WERI-Rb-1 (cell line): ENCODE measurements around the gene TXN.

Source experiments
- DNase-seq: peaks from one replicate; pipeline ENCODE4 v3.0.0-alpha.2; 2020
- H3K27ac ChIP-seq: fragments of 250-450 bp; sonication (Bioruptor Pico); 2 replicates; pipeline ENCODE4 v1.5.1; 2020; ENCODE audit warnings: mild to moderate bottlenecking, moderate library complexity
- H3K27me3 ChIP-seq: fragments of 250-450 bp; sonication (Bioruptor Pico); 2 replicates; pipeline ENCODE4 v1.5.1; 2021; ENCODE audit warnings: mild to moderate bottlenecking, low read depth, moderate library complexity; ENCODE audit not compliant: insufficient read depth, severe bottlenecking
- H3K36me3 ChIP-seq: fragments of 250-450 bp; sonication (Bioruptor Pico); 2 replicates; pipeline ENCODE4 v1.5.1; 2020; ENCODE audit warnings: mild to moderate bottlenecking, moderate library complexity
- H3K4me3 ChIP-seq: 2 replicates; pipeline ENCODE4 v1.5.1; 2011; ENCODE audit warnings: low read depth, mild to moderate bottlenecking, control low read depth, low read length
- H3K9me3 ChIP-seq: fragments of 250-450 bp; sonication (Bioruptor Pico); 2 replicates; pipeline ENCODE4 v1.5.1; 2021; ENCODE audit warnings: mild to moderate bottlenecking, moderate library complexity; ENCODE audit not compliant: severe bottlenecking
- CTCF ChIP-seq: IDR thresholded peaks from 2 replicates; pipeline ENCODE4 v1.5.1; 2011; ENCODE audit warnings: low read depth, mild to moderate bottlenecking, control low read depth, inconsistent platforms, low read length

Gene TXN

GRCh38 chr9:110249603-110250002 is 6.7 kb downstream of the TXN start:
- H3K9me3 ChIP-seq = no peaks in the 10 kb centered on the region
- H3K36me3 ChIP-seq = no peaks in the 10 kb centered on the region; the same call in none of the 2 replicates
- no peak overlapping the region for H3K27ac ChIP-seq
- DNase-seq = no peak
- no peak for TF ChIP-seq CTCF
- H3K4me3 ChIP-seq = no peak overlapping the region
- peaks cover 4% of the 10 kb centered on the region for H3K27me3 ChIP-seq

- H3K27me3 ChIP-seq = no peaks in the 10 kb centered on the region
- no peak overlapping the region for H3K27ac ChIP-seq
- H3K9me3 ChIP-seq = no peaks in the 10 kb centered on the region
- H3K4me3 ChIP-seq = no peak overlapping the region
- no peak for TF ChIP-seq CTCF
- no peak for DNase-seq
- peaks cover 3% of the 10 kb centered on the region for H3K36me3 ChIP-seq
Observed at GRCh38 chr9:110248361-110248760, 7.9 kb downstream of the TXN start.

- no peak for TF ChIP-seq CTCF
- H3K27me3 ChIP-seq = no peaks in the 10 kb centered on the region
- no peaks in the 10 kb centered on the region for H3K9me3 ChIP-seq
- H3K4me3 ChIP-seq = no peak overlapping the region
- no peak overlapping the region for H3K27ac ChIP-seq
- no peak for DNase-seq
- H3K36me3 ChIP-seq = peaks cover 5% of the 10 kb centered on the region
Observed at GRCh38 chr9:110246214-110246613, 10.1 kb downstream of the TXN start.

GRCh38 chr9:110244616-110245015 is 11.7 kb downstream of the TXN start:
- TF ChIP-seq CTCF = no peak
- no peak for DNase-seq
- Histone ChIP-seq H3K9me3 (no peaks in the 10 kb centered on the region), H3K27ac (no peak overlapping the region), H3K27me3 (peaks cover 8% of the 10 kb centered on the region), H3K4me3 (no peak overlapping the region), H3K36me3 (peaks cover 5% of the 10 kb centered on the region)

- no peak overlapping the region for H3K27ac ChIP-seq
- peaks cover 14% of the 10 kb centered on the region for H3K27me3 ChIP-seq
- H3K36me3 ChIP-seq = peaks cover 5% of the 10 kb centered on the region; the same call in 1 of the 2 replicates
- no peak overlapping the region for H3K4me3 ChIP-seq
- no peaks in the 10 kb centered on the region for H3K9me3 ChIP-seq
- TF ChIP-seq CTCF = no peak
- no peak for DNase-seq
Observed at GRCh38 chr9:110241858-110242321, 14.4 kb downstream of the TXN start.

- H3K27me3 ChIP-seq = peaks cover 18% of the 10 kb centered on the region
- peaks cover 5% of the 10 kb centered on the region; the same call in 1 of the 2 replicates for H3K36me3 ChIP-seq
- DNase-seq = no peak
- H3K9me3 ChIP-seq = no peaks in the 10 kb centered on the region
- no peak for TF ChIP-seq CTCF
- no peak overlapping the region for H3K4me3 ChIP-seq
- H3K27ac ChIP-seq = no peak overlapping the region
Observed at GRCh38 chr9:110241260-110241857, 14.9 kb downstream of the TXN start.
